ENCODE results near the gene UBE2O.

DNA sequence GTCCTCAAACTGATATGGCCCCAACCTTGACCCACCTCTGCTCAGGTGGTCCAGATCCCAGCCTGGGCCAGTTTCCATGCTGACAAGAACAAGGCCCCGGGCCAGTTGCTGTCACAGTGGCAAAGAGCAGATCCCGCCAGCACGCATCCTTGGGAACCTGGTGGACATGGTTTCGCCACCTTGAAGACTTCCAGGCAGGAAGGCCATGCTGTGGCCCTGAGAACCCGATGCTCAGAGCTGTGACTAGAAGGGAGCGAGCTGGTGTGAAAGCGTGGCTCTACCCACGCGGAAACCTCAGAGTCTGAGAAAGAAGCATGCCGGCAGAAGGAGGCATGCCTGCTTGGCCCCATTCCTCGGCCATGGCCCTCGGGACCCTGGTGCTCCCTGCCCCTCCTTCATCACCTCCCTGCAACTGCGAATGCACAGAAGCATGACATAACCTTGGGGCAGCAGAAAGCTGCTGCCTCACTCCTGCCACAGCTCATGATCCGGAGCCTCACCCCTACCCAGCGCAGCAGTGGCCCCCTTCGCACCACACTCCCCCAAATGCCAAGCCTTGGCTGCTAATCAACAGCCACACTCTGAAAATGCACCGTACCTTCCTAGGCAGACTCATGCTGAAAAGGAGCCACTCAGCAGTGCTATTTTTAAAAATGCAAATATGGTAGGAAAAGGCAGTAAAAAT is 33.2 kb downstream of the UBE2O start:
- TF ChIP-seq, protein P1, sequence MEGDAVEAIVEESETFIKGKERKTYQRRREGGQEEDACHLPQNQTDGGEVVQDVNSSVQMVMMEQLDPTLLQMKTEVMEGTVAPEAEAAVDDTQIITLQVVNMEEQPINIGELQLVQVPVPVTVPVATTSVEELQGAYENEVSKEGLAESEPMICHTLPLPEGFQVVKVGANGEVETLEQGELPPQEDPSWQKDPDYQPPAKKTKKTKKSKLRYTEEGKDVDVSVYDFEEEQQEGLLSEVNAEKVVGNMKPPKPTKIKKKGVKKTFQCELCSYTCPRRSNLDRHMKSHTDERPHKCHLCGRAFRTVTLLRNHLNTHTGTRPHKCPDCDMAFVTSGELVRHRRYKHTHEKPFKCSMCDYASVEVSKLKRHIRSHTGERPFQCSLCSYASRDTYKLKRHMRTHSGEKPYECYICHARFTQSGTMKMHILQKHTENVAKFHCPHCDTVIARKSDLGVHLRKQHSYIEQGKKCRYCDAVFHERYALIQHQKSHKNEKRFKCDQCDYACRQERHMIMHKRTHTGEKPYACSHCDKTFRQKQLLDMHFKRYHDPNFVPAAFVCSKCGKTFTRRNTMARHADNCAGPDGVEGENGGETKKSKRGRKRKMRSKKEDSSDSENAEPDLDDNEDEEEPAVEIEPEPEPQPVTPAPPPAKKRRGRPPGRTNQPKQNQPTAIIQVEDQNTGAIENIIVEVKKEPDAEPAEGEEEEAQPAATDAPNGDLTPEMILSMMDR (IDR thresholded peaks at IDR 0.05): no peak
- no peak for TF ChIP-seq POLR2A (IDR thresholded peaks at IDR 0.05)
- TF ChIP-seq EP300 (IDR thresholded peaks at IDR 0.05): no peak
- no peak for TF ChIP-seq POLR2AphosphoS5 (IDR thresholded peaks at IDR 0.05)

Data from upper lobe of left lung (tissue), 4 donors.